Dermis blood vessel endothelial cell (primary cell): ENCODE results near the gene ETS2. TPM values are rescaled to one million over a fixed set of nuclear protein-coding genes. Genes with fewer than 3 reads are reported as not detected.
A peak's percentile ranks its signal among the peaks of the same experiment; 100 is the strongest.
"Not testable (repeated sequence)": the region's sequence is repeated elsewhere in the genome, so short reads cannot be mapped to it uniquely, and the experiment has no call there.

Experiments used
- DNase-seq: peaks from one replicate; pipeline ENCODE4 v3.0.0; 2010
- total RNA-seq: library from RNA; depleted of rRNA; stranded (reverse); fragments of >200 nt; gene quantifications from 2 replicates; pipeline ENCODE4 v1.2.3, GENCODE V29; 2014

ETS2 gene
- total RNA-seq, 1 donor from 2014 or later = 26.2 TPM

GRCh38 chr21:38839328-38840286 lies 33.9 kb downstream of the ETS2 start:
- DNase-seq = peak; percentile 45

DNA sequence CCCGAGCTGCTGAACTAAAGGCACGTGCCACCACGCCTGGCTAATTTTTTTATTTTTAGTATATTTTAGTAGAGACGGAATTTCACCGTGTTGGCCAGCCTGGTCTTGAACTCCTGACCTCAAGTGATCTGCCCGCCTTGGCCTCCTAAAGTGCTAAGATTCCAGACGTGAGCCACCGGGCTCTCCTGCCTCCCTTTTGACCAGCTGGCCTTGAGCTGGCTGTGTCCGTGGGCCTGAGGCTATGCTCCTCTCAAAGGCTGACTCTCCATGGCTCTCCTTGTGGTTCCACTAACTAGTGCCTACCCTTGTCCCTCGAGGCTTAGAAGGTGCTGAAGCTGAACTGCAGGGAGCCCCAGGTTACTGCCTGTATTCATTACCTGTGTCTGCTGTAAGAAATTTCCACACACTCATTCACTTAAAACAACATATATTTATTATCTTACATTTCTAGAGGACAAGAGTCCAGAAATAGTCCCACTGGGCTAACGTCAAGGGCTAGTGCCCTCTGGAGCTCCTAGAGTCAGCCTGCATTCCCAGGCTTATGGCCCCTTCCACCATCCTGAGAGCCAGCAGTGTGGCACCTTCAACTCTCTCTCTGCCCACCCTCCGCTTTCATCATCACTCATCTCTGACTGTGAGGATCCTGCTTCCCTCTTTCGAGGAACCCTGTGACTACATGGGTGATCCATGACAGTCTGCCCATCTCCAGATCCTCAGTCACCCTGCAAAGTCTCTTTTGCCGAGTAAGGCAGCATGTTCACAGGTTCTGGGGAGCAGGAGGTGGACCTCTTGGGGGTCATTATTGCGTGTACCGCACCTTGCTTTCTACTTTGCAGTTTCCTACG lies 34.9 kb downstream of the ETS2 start:
- DNase-seq = no peak

DNA sequence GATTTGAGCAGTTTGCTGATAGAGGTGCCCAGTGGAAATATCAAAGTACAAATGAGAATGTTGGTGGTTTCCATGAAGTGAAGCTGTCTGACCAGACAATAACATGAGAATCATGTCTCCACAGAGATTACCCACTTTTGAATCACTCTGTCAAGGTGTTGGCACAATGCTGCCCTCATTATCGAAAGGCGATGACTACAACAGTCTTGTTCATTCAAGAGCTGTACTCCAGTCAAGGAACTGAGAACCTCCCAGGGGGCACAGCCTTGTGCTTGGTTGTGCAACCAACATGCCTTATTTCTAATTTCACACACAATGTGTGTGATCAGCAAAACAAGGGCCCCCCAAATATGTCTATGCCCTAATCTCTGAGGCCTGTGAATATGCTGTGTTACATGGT lies 35.7 kb downstream of the ETS2 start:
- DNase-seq = no peak

DNA sequence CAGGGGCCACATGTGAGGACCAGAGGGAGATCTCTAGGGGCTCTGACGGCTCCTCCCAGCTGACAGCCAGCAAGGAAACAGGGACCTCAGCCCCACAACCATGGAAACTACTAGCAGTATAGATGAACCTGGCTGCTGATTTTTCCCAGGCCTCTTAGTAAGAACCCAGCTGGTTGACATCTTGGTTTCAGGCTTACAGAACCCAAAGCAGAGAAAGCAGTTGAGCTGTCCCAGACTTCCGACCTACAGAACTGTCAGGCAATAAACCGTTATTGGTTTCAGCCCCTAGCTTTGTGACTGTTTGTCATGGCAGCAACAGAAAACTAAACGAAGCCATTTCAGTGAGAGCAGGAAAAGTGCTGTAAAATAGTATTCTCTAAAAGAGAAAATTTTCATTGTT lies 36.4 kb downstream of the ETS2 start:
- no peak for DNase-seq

DNA sequence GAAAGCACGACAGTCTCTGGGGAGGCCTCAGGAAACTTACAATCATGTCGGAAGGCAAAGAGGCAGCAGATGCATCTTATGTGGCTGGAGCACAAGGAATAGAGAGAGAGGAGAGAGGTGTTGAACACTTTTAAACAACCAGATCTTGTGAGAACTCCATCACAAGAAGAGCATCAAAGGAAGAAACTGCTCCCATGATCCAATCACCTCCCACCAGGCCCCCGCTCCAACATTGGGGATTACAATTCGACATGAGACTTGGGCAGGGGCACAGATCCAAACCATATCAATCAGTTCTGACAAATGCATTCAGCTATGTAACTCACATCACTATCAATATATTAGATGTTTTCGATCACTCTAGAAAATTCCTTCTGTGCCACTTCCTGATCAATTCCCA lies 37.6 kb downstream of the ETS2 start:
- no peak for DNase-seq

- DNase-seq = no peak
Observed at GRCh38 chr21:38843806-38844503, 38.2 kb downstream of the ETS2 start.

DNA sequence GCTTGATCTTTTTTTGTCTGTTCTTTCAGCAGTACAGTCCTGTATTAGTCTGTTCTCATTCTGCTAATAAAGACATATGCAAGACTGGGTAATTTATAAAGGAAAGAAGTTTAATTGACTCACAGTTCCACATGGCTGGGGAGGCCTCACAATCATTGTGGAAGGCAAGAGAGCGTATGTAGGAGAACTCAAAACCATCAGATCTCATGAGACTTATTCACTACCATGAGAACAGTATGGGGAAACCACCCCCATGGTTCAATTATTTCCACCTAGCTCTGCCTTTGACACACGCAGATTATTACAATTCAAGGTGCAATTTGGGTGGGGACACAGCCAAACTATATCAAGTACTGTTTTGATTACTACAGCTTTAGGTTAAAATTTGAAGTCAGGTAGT lies 39.6 kb downstream of the ETS2 start:
- DNase-seq = not testable (repeated sequence)

- DNase-seq = no peak
Observed at GRCh38 chr21:38847556-38847955, 41.8 kb downstream of the ETS2 start.

- DNase-seq = no peak
Observed at GRCh38 chr21:38848187-38848609, 42.5 kb downstream of the ETS2 start.

- peak; percentile 39 for DNase-seq
Observed at GRCh38 chr21:38849776-38850175, 44.0 kb downstream of the ETS2 start.

DNA sequence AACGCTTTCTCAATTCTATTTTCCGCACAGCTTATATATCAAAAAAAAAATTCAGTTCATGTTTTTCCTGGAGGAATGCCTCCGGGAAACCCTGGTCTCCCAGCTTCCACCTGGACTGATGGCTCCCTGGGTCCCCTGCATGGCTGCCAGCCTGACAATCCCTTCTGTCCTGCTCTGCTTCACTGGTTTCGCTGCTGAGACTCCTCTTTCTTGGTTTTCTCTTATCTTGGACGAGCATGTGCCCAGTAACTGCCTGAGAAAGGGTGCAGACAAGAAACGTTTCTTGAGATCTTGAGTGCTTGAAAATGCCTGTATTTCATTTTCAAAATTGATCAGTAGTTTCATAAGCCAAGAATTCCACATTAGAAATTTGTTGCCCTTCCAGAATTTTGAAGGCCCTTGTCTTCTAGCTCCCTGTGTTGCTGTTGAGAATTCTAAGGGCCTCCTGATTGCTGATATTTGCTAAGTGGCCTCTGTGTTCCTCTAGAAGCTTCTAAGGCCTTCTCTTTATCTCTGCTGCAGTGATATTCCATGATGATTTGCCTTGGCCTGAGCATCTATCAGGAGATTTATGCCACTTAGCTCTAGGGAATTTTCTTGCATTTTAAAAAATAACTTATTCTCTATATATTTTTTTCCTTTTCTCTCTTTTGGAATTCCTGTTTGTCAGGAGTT lies 44.7 kb downstream of the ETS2 start:
- DNase-seq = no peak

- peak; percentile 9 for DNase-seq
Observed at GRCh38 chr21:38851101-38851500, 45.4 kb downstream of the ETS2 start.

- no peak for DNase-seq
Observed at GRCh38 chr21:38852278-38852677, 46.5 kb downstream of the ETS2 start.

DNA sequence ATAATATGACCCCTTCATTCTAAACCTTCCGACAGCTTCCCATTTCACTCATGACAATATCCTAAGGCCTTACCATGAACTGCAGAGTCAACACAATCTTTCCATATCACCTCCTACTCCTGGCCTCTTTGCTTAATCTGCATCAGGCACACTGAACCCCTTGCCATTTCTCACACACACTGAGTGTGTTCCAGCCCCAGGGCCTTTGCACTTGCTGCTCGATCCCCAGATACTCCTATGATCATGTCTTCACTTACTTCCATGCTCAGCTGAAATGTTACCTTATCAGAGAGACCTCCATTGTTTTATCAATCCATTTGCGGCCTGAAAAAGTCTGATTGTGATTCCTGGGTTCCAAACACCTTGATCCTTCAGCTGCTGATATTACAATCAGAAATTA lies 47.0 kb downstream of the ETS2 start:
- DNase-seq = no peak

GRCh38 chr21:38853421-38853919 lies 47.7 kb downstream of the ETS2 start:
- peak; percentile 95 for DNase-seq

DNA sequence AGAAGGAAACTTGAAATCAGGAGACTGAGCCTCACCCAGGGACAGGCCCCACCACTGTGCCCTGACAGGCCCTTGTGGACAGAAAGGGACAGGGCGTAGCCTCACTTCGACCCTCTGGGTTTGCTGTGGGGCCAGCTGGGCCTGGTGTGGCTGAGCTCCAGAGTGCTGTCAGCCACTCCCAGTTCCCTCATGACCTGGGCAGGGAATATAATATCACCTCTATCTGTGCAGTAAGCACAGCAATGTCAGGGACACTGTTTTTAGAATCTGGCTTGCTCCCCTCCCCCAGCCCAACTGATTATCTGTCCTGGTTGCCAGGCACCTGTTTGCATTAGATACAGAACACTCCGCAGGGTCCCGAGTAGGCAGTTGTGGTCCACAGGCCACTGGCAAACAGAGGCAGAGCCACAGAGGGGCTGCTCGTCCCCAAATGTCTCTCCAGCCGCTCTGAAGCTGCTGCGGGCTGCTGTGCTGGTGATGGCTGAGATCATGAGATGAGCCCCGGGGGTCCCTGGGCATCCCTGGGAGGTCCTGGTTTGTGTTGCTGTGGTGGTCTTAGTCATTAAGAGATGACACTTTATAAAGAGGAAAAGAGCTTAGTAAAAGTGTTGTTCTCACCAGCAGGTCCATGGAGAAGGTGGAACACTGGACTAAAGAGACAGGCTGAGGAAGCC lies 51.6 kb downstream of the ETS2 start:
- DNase-seq = no peak

GRCh38 chr21:38858026-38858811 lies 52.5 kb downstream of the ETS2 start:
- peak; percentile 25 for DNase-seq

- no peak for DNase-seq
Observed at GRCh38 chr21:38858812-38859205, 53.1 kb downstream of the ETS2 start.

GRCh38 chr21:38859852-38860251 lies 54.1 kb downstream of the ETS2 start:
- DNase-seq = no peak

GRCh38 chr21:38861056-38861455 lies 55.3 kb downstream of the ETS2 start:
- no peak for DNase-seq
